DOHH2 (cell line): ENCODE measurements around the gene CERK.

Experiments used
- CTCF ChIP-seq: fragments of 200-600 bp; sonication (generic); IDR thresholded peaks from one replicate; pipeline ENCODE4 v1.5.1; 2014; ENCODE audit warnings: antibody characterized with exemption, mild to moderate bottlenecking, low read depth, low read length; ENCODE audit not compliant: poor library complexity, severe bottlenecking
- EZH2phosphoT487 ChIP-seq: fragments of 200-600 bp; sonication (generic); IDR thresholded peaks from 2 replicates; pipeline ENCODE4 v1.6.1; 2017; ENCODE audit warnings: borderline replicate concordance, mild to moderate bottlenecking, antibody characterized with exemption, low read length, moderate library complexity, mixed read lengths

- TF ChIP-seq CTCF (no peak), EZH2phosphoT487 (no peak)
These were observed 24.4 kb upstream of the CERK start, which contains the start of gene TBC1D22A for GRCh38 chr22:46762238-46763050.
